GM12874 (cell line): ENCODE results near the gene FSIP1.

ENCODE experiments used
- CTCF ChIP-seq: IDR thresholded peaks from 2 replicates; pipeline ENCODE4 v1.5.1; 2011; ENCODE audit warnings: low read depth, mild to moderate bottlenecking, control low read depth, low read length, moderate library complexity; ENCODE audit not compliant: insufficient read depth

Gene FSIP1

GRCh38 chr15:39756806-39757522 lies 25.7 kb downstream of the FSIP1 start:
- peak; percentile 32; the same call in 1 of the 2 replicates for TF ChIP-seq CTCF

- no peak for TF ChIP-seq CTCF
These were observed 29.6 kb downstream of the FSIP1 start for GRCh38 chr15:39752991-39753390.

GRCh38 chr15:39752246-39752645 lies 30.4 kb downstream of the FSIP1 start:
- no peak for TF ChIP-seq CTCF

GRCh38 chr15:39748276-39748675 lies 34.4 kb downstream of the FSIP1 start:
- no peak for TF ChIP-seq CTCF

- no peak for TF ChIP-seq CTCF
These were observed 35.3 kb downstream of the FSIP1 start for GRCh38 chr15:39747326-39747725.

GRCh38 chr15:39746714-39747276 lies 35.8 kb downstream of the FSIP1 start:
- no peak for TF ChIP-seq CTCF

- TF ChIP-seq CTCF = no peak
These were observed 36.5 kb downstream of the FSIP1 start for GRCh38 chr15:39746176-39746575.
